PC-9 (cell line): ENCODE results near the gene NYAP2.

Experiments
- CTCF ChIP-seq: fragments of 200-600 bp; sonication (generic); conservative IDR thresholded peaks from 2 replicates; pipeline ENCODE4 v1.6.1; 2017; ENCODE audit warnings: mixed run types, antibody characterized with exemption, mild to moderate bottlenecking, moderate library complexity
- EZH2 ChIP-seq: fragments of 200-600 bp; sonication (generic); IDR thresholded peaks from 2 replicates; pipeline ENCODE4 v1.8.0; 2017; ENCODE audit warnings: antibody characterized with exemption, low read depth

GRCh38 chr2:225457482-225457881 lies 58.0 kb downstream of the NYAP2 start:
- TF ChIP-seq EZH2 (no peak), CTCF (no peak)
